Measurements from ENCODE around the gene NRSN2.

Gene NRSN2

DNA sequence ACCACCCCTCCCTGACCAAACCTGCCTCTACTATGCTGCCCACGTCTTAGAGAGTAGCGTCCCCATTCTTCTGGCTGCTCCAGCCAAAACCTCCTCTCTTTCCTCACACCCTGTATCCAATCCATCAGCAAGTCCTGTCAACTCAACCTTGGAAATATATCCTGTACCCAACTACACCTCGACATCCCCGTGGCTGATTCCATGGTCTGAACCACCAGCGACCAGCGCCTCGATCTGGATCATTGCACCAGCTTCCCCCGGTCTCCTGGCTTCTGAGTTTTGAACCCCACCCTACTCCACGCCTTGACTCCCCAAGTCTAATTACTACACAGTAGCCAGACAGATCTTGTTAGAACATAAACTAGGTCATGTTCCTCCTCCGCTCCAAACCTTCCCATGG is 9.8 kb downstream of the NRSN2 start:
- no peak for DNase-seq

DNA sequence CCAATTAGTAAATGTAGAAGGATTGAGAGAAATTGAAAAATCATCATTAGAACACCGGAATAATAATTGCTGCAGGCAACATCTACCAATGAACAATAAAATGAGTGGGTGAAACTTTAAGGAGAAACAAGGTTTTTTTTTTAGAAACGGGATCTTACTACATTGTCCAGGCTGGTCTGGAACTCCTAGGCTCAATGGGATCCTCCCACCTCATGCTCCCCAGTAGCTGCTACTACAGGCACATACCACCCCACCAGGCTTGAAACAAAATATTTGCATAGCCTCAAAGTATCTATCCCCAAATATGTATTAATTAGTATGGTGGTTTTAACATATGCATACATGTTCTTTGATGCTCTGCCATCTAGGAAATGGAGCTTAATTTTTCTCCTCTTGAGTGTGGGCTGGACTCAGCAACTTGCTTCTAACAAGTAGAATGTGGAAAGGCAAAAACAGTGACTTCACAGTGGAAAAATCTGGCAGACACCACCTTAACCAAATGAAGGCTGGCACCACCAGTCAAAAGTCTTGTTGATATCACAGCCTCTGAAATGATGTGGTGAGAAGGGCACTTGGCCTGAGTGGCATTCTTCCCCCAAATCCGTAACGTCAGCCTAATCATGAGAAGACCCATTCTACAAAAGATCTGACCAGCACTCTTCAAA is 12.1 kb downstream of the NRSN2 start:
- no peak for DNase-seq

DNA sequence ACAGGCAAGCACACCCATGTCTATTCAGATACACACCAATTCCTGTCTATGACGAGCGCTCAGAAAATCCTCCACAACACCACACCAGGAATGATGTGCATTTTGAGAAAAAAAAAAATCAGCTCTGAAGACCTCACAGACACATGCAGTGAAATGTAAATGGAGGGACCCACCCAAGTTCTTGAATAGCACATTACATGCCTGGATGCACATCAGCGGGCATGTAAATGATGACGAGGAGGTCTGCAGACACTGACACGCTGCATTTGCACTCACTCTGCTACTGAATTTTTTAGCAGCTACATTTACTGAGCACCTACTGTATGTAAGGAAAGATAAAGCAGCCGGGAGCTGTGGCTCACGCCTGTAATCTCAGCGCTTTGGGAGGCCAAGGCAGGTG is 14.7 kb downstream of the NRSN2 start:
- no peak for DNase-seq

DNA sequence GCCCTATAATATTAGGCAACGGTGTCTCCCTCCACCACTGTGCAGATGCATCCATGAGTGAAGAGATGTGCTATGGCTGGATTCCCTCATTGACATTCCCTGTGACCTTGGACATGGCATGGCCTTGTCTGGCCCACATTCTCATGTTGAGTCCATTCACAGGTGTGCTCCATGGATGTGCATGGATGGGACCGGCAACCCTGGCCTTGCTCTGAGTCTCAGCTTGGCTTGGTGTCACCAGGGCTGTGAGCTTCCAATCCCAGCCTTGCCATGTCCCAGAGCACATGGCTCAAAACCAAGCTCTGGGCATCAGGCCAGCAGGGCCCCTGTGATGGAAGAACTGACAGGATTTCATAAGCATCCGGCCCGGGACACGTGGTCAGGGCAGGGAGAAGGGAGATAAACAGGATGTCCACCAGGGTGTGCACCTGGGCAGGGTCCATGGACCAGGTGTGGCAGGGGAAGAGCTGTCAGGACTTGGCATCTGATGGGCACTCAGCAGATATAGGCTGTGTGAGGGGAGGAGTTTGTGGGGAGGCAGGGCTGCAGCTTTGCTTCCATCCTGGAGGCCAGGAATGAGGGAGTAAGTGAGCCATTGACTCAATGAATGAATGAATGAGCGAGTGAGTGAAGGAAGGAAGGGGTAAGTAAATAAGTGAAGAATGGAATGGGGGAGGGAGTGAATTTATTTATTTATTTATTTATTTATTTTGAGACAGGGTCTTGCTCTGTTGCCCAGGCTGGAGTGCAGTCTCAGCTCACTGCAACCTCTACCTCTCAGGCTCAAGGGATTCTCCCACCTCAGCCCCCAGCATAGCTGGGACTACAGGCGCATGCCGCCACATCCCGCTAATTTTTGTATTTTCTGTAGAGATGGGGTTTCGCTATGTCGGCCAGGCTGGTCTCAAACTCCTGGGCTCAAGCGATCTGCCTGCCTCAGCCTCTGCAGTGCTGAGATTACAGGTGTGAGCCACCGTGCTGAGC is 15.7 kb downstream of the NRSN2 start:
- DNase-seq, result peak; percentile 81

DNA sequence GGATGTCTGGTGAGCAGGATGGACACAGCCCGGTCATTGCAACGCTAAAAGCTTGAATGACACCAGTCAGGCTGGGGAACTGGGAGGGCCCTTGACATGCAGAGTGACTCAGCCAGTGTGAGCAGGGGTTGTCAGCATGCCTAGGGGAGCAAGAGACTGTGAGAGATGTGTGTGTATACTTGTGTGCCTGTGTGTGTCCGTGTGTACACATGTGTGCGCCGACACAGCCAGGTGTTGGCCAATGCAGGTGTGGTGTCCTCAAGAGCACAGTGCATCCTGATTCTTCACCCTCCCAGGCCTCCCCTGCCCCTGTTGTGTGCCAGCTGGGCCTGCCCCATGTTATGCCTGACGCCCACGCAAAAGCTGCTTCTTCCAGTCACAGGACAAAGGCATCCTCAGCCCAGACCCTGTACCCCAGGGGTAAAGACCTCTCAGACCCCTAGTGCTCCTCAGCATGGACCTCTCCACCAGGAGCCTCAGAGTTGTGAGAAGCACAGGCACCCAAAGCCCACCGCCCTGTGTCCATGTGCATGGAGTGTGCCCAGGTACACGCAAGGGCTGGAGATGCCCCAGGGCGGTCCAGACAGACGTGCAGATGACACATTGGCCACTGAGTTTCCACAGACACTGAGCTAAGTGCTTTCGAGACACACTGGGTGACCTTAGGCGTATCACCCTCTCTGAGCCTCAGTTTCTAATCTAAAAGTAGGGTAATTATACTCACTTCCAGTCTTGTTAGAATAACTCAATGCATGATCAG is 16.6 kb downstream of the NRSN2 start:
- peak; percentile 63 for DNase-seq

DNA sequence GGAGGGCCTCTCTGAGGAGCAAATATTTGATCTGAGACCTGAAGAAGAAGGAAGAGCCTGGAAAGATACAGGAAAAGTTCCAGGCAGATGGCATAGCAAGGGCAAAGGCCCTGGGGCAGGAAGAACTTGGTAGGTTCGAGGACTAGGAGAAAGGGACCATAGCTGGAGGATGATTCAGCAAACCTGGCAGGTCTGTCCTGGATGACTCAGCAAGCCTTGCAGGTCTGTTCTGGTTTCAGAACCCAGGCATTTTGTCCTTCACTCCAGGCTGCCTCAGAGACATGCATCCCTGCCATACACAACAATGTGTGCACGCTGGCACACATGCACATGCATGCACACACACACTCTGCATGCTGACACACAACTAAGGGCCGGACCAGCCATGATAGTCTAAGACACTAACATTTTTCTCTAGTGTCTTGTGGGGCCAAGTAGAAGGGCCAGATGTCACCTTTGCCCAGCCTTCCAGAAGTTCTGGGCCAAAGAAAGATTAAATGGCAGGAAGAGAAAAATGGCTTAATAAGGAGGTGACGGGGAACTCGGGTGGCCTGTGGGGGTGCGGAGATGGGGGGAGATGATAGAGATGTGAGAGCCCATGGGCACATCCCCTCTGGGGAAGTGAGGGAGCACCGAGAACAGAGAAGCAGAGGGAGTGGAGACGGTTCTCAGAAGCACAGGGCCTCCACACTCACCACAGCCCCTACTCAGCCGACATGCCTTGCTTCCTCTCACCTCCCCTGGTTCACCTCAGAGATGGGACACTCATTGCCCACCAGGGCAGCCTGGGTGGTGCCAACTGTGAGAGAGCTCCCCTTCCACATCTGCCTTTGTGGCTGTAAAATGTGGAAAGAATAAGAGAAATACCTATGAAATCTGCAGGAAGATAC is 18.2 kb downstream of the NRSN2 start:
- no peak for DNase-seq

DNA sequence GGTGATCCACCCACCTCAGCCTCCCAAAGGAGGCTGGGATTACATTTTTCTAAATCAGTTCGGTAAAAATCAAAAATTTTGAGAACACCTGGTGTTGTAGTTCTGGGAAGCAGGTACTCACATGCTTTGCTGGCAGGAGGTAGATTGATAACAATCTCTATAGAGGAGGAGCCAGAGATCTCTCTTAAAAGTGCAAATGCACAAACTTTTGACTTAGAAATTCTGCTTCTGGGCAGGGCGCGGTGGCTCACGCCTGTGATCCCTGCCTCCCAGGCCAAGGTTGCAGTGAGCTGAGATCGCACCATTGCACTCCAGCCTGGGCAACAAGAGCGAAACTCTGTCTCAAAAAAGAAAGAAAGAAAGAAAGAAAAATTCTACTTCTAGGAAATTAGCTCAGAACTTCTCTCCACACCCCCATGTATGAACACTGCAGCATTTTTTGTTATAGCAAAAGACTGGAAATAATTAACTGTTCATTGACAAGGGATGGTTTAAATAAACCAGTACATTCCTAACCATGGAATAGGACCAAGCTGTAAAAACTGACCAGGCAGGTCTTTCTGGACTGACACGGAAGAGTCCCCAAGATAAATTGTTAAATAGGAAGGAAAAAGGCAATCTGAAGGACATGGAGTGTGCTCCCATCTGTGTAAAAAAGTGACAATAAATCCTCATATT is 19.3 kb downstream of the NRSN2 start:
- DNase-seq, result no peak

DNA sequence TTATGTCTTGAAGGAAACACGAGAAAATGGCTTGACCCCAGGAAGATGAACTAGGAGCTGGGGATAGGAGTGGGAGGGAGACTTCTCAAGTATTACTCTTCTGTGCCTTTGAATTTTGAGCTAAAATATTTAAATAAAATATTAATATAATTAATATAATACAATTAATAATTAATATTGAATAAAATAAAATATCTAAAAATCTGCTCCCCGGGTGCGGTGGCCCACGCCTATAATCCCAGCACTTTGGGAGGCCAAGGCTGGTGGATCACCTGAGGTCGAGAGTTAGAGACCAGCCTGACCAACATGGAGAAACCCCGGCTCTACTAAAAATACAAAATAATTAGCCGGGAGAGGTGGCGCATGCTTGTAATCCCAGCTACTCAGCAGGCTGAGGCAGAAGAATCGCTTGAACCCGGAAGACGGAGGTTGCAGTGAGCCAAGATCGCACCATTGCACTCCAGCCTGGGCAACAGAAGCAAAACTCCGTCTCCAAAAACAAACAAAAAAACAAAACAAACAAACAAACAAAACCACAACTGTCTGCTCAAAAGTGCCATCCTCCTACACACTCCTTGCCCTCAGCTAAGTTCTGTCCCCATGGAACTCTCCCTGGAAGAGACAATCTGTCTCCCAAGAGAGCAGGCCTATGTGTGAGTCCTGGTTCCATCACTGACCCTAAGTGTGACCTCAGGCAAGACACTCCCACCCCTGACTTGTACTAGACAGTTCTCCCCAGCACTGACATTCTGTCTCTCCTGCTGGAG is 20.0 kb downstream of the NRSN2 start:
- no peak for DNase-seq

DNA sequence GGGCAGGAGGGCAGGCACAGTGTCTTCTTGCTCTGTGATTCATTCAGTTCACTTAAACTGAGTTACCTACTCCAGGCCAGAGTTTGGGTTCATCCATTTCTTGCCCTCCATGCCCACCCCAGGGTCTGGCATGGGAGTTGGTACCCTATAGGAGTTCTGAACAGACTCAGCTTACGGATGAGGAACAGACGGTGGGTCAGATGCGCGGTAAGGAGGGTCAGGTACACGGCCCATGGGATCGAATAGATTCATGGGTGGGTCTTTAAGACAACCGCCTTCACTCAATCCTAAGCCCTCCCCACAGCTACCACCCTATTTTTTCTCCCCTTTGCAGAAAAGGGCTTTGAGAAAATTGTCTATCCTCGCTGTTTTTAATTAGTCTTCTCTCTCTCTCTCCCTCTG is 20.6 kb downstream of the NRSN2 start:
- no peak for DNase-seq

DNA sequence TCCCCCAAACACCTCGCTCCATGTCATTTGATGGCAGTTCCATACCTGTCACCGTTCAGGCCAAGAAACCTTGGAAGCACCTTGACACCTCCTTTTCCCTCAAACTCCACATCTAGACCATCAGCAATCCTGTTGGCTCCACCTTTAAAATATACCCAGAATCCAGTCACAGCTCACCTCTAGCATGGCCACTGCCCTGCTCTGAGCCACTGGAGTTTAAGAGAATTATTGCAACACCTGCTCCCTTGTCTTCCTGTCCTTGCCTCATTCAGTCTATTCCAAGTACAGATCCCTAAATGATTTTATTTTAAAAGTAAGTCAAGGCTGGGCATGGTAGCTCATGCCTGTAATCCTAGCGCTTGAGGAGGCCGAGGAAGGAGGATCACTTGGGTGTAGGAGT is 22.0 kb downstream of the NRSN2 start:
- no peak for DNase-seq

DNA sequence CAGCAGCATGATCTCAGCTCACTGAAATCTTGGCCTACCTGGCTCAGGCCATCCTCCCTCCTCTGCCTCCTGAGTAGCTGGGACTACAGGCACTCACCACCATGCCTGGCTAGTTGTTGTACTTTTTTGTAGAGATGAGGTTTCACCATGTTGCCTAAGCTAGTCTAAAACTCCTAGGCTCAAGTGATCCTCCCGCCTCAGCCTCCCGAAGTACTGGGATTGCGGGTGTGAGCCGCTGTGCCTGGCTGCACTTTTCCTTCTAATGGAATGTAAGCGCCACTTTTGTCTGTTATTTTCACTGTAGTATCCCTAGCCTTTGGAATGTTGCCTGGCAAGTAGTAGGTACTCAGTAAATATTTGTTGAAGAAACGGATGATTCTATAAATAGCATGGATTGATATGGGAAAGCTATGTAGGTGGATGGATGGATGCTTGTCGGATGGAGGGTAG is 23.3 kb downstream of the NRSN2 start:
- DNase-seq, result no peak

DNA sequence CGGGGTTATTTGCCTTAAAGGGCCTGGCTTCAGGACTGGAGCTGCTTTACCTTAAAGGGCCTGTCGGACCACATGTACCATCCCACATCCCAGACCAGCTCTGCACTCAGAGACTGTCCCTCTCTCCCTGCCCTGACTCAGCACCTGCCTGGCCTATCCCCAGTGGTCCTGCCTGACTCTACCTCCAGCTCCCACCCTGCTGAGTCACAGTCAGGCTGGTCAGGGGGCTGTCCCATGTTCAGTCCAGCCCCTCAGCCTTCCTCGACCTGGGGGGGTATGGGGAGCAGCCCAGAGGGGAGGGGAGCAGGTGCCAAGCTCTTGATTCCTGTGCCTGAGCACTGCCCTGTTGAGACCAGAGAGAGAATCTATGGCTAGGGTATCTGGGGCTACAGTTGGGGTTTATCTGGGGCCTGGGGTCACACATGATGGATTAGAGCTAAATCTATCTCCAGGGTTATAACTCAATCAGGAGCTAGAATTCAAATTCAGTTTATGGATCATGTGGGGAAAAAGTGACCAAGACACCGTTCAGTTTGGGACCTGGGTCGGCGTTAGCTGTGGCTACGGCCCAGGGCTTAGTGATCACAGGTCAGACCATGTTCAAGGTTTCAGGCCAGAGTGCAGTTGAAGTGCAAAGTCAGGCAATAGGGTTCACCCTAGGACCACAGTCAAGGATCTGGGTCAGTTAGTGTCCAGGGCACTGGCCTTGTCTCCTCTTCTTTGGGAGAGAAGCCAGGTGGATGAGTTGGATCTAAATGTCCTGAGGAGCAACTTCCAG is 24.3 kb downstream of the NRSN2 start:
- DNase-seq, result no peak

DNA sequence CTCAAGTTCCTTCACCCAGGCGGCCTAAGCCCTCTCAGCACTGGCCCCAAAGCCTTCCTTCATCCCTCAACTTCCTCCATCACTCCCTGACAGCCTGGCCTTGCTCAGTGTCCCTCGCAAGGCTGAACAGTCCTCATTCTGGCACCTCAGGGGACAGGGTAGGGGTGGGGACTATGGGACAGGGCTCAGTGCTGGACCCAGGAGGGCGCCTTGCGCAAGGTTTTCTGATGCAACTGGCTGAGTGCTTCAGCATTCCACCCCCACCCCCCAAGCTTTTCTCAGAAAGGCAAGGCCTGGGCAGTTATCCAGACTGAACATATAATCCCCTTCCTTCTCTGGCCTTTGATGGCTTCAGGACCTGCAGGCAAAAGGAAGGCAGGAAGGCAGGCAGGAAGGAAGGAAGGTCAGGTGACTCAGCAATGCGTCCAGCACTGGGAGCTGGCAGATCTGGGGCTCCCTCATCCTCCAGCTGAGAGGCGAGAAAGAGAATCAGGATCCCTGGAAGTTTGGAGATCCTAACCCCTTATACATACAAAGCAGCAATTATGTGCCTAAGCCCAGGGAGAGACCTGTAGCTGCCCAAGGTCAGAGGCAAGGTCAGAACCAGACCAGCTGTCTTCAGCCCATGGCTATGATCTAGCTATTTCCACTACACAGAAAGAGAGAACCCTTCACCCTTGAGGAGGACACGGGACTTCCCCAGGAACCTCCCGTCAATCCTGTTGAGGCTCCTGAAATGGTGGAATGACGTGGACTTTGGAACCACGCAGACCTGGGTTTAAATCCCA is 25.0 kb downstream of the NRSN2 start:
- DNase-seq, result peak; percentile 62

DNA sequence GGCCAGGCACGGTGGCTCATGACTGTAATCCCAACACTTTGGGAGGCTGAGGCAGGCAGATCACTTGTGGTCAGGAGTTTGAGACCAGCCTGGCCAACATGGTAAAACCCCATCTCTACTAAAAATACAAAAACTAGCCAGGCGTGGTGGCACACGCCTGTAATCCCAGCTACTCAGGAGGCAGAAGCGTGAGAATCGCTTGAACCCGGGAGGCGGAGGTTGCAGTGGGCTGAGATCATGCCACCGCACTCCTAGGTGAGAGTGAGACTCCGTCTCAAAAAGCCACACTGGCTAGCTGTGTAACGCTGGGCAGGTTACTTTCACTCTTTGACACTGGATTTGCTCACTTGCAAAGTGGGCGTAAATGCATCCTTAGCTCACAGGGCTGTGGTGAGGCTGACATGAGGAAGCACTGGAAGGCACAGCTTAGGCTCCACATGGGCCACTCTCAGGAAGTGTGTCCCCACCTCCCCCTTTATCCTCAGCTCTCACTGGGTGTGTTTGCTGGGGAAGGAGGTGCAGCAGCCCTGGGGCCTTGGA is 25.7 kb downstream of the NRSN2 start:
- DNase-seq, result peak; percentile 62

DNA sequence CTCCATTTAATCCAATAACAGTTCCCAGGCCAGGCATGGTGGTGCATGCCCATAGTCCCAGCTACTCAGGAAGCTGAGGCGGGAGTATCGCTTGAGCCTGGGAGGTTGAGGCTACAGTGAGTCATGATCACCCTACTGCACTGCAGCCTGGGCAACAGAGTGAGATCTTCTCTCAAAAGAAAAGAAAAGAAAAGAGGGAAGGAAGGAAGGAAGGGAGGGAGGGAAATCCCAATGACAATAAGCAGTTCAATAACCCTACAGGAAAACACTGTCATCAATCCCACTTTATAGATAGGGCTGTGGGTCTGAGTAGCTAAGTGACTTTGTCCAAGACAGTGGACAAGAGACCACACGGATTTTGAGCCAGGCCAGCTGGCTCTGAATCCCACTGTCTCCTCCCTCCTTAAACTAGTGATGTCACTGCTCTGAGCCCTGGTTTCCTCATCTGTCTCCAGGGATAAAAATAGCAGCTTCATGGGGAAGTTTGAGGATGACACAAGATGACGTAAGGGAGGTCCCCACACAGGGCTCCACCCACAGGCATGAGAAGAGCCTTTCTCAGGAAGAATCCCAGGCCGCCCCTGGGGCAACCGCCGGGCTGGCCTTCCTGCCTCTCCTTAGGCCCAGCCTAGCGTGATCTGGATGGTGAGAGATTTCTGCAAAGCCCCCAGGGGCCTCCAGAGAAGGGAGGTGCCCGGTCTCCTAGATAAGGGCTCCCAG is 26.4 kb downstream of the NRSN2 start:
- DNase-seq, result peak; percentile 95

DNA sequence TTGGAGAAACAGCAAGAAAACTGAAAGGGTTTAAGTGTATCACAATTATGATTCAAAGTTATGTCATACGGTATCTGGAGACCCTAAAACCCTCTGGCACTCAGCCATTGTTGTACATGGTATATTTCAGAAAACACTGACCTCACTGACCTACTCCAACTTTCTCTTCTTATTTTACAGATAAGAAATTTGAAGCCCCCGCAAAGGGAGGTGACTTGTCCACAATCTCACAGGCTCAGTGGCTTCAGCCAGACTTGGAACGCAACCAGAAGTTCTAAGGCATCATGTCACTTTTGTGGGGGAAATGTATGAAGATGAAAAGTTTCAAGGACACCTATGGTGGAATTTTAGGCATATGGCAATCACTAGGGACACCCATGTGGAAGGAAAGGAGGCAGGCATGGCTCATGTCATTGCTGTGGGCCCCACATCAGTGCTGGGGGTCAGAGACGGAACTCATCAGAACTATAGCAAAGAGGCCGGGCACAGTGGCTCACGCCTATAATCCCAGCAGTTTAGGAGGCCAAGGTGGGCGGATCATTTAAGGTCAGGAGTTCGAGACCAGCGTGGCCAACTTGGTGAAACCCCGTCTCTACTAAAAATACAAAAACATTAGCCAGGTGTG is 28.5 kb downstream of the NRSN2 start:
- DNase-seq, result no peak

DNA sequence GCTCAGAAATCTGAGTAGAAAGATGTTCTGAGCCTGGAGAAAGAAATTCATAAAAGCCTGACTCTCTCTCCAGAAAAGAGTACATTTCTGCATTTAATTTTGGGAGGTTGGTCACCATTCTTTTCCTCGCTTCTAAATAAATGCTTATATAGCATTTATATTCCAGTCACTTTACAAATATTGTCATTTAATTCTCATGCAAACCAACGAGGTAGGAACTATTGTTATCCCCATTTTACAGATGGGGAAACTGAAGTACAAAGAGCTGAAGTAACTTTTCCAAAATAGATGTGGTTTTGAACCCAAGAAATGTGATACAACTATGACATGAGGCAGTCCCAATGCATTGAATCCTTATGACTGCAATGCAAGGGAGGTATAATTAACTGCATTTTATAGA is 29.2 kb downstream of the NRSN2 start:
- no peak for DNase-seq

DNA sequence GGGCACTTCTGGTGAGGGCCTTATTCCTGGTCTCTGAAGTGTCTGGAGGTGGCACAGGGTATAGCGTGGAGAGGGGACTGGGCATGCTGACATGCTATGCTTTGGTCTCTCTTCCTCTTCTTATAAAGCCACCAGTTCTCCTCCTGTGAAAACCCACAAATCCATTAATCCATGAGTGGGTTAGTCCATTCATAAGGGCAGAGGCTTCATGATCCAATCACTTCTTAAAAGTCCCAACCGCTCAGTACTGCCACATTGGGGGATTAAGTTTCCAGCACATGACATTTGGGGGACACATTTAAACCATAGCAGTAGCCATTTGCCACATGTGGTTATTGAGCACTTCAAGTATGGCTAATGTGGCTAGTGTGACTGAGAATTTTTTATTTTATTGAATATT is 29.8 kb downstream of the NRSN2 start:
- no peak for DNase-seq

Data from suppressor macrophage treated with lipopolysaccharide for 4 hours (primary cell).